LNCaP clone FGC (cell line): ENCODE results near the gene MTREX.

Experiments used
- DNase-seq: peaks from one replicate; pipeline ENCODE4 v3.0.0-alpha.2; 2011; ENCODE audit warnings: low read depth
- H3K4me3 ChIP-seq: 2 replicates; pipeline ENCODE4 v1.5.1; 2011; ENCODE audit warnings: mild to moderate bottlenecking, low read depth, low read length, control low read depth
- CTCF ChIP-seq: IDR thresholded peaks from 2 replicates; pipeline ENCODE4 v1.5.1; 2012; ENCODE audit warnings: mild to moderate bottlenecking; ENCODE audit not compliant: control insufficient read depth, insufficient read depth; ENCODE audit errors: extremely low read depth

MTREX gene

GRCh38 chr5:55470282-55470681, 162.5 kb downstream of the MTREX start:
- no peak overlapping the region for H3K4me3 ChIP-seq
- no peak for TF ChIP-seq CTCF
- no peak for DNase-seq

GRCh38 chr5:55471468-55471867, 163.7 kb downstream of the MTREX start:
- DNase-seq = no peak
- no peak for TF ChIP-seq CTCF
- H3K4me3 ChIP-seq = no peak overlapping the region

GRCh38 chr5:55472642-55473041, 164.9 kb downstream of the MTREX start:
- H3K4me3 ChIP-seq = no peak overlapping the region
- no peak for TF ChIP-seq CTCF
- DNase-seq = no peak
